ENCODE data around the gene MSTN. TPM values are rescaled to one million over a fixed set of nuclear protein-coding genes. Genes with fewer than 3 reads are reported as not detected.

Gene MSTN
- total RNA-seq = not detected in 2 replicates

DNA sequence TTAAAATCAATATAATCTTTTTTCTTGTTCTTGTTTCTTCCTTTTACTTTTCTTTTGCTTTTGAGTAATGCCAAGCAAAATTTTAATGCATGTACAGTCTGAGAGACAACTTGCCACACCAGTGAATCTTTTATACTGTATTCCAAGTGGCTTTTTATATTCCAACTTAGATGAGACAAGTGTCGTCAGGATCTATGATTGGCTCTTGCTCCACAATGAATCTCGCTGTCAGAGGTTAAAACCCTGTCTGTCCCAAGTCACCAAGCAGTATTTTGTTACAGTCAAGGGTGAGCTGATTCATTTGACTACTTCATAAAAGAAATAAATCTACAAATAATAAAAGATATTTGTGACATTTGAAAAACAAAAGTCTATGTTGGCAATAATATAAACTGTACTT, at the start of gene MSTN:
Gene MSTN (minus strand): TSS at position 129 of the 400 bp plus-strand sequence. CDS start 133 bp downstream, outside the sequence.

